GM18520 (cell line): ENCODE measurements around the gene ERO1A.
A peak's percentile ranks its signal among the peaks of the same experiment; 100 is the strongest.

Source experiments
- ATAC-seq: cut with Tn5 transposase; IDR thresholded peaks from one replicate; pipeline ENCODE4 v1.9.1; 2021; ENCODE audit not compliant: unreplicated experiment

The ERO1A gene

GRCh38 chr14:52700701-52701172 is 5.4 kb upstream of the ERO1A start:
- ATAC-seq, result no peak

GRCh38 chr14:52694761-52695480 is 437 bp downstream of the ERO1A start:
- peak; percentile 34 for ATAC-seq

GRCh38 chr14:52693532-52693931 is 1.8 kb downstream of the ERO1A start:
- ATAC-seq, result no peak

GRCh38 chr14:52693036-52693435 is 2.3 kb downstream of the ERO1A start:
- no peak for ATAC-seq

- no peak for ATAC-seq
Measured at GRCh38 chr14:52692248-52692962, 3.0 kb downstream of the ERO1A start.

- ATAC-seq, result no peak
Measured at GRCh38 chr14:52690983-52691760, 4.2 kb downstream of the ERO1A start.

GRCh38 chr14:52686176-52686575 is 9.2 kb downstream of the ERO1A start:
- ATAC-seq, result no peak

- no peak for ATAC-seq
Measured at GRCh38 chr14:52683985-52684520, 11.3 kb downstream of the ERO1A start.

- no peak for ATAC-seq
Measured at GRCh38 chr14:52678591-52678990, 16.8 kb downstream of the ERO1A start.

- ATAC-seq, result no peak
Measured at GRCh38 chr14:52663850-52664249, 31.5 kb downstream of the ERO1A start.

GRCh38 chr14:52661314-52661713 is 34.0 kb downstream of the ERO1A start:
- ATAC-seq, result no peak

GRCh38 chr14:52660832-52661231 is 34.5 kb downstream of the ERO1A start:
- ATAC-seq, result no peak

- ATAC-seq, result no peak
Measured at GRCh38 chr14:52660325-52660724, 35.0 kb downstream of the ERO1A start.

- ATAC-seq, result no peak
Measured at GRCh38 chr14:52656905-52657304, 38.5 kb downstream of the ERO1A start.

GRCh38 chr14:52650774-52651173 is 44.6 kb downstream of the ERO1A start:
- ATAC-seq, result no peak

GRCh38 chr14:52649511-52649910 is 45.8 kb downstream of the ERO1A start:
- no peak for ATAC-seq

- ATAC-seq, result no peak
Measured at GRCh38 chr14:52641745-52642144, 53.6 kb downstream of the ERO1A start.

GRCh38 chr14:52640137-52640536 is 55.2 kb downstream of the ERO1A start:
- ATAC-seq, result no peak

GRCh38 chr14:52619687-52620086 is 75.7 kb downstream of the ERO1A start:
- no peak for ATAC-seq

- ATAC-seq, result no peak
Measured at GRCh38 chr14:52618602-52619001, 76.8 kb downstream of the ERO1A start.

- ATAC-seq, result no peak
Measured at GRCh38 chr14:52610187-52610586, 85.2 kb downstream of the ERO1A start.
